Measurements from ENCODE around the gene NUDT19. TPM values are rescaled to one million over a fixed set of nuclear protein-coding genes. Genes with fewer than 3 reads are reported as not detected.

The NUDT19 gene
- total RNA-seq, 1 experiment from 2014 or later, result 22.1 TPM

- ChIA-PET RAD21 (ENCODE audit: low non-redundant PET in 1 of 2, low total read pairs in 2 of 2, uncharacterized antibody in 2 of 2, unreplicated experiment in 2 of 2) (no interaction called here), POLR2A (no interaction called here), CTCF (no interaction called here)
- no peak overlapping the region for H2AFZ ChIP-seq (ENCODE audit: low read depth, low read length, poor library complexity, severe bottlenecking)
- no peak overlapping the region for H3K4me2 ChIP-seq (ENCODE audit: low read length)
- DNase-seq (ENCODE audit: low read depth, low spot score), result no peak
- BruUV-seq (replicated peaks), result no TSS peak
- no peak overlapping the region for H3K27ac ChIP-seq (ENCODE audit: low read depth, low read length)
- no peak overlapping the region for H3K4me3 ChIP-seq (replicated peaks in 1 of 2; ENCODE audit: low read depth in 1 of 2, low read length in 2 of 2)
- intact Hi-C loops (cut with micrococcal nuclease), result no loop called here
- no peak overlapping the region for H3K9ac ChIP-seq (ENCODE audit: low read length)
- no peaks in the 10 kb centered on the region for H3K36me3 ChIP-seq (ENCODE audit: control insufficient read depth in 1 of 2, insufficient read depth in 2 of 2, low read length in 2 of 2)
- TF ChIP-seq CEBPB (IDR thresholded peaks at IDR 0.05; ENCODE audit: low read depth) (no peak), ZFX (IDR thresholded peaks at IDR 0.05) (no peak), SP1 (IDR thresholded peaks at IDR 0.05; ENCODE audit: low read depth) (no peak), RAD21 (IDR thresholded peaks at IDR 0.05; ENCODE audit: low read depth) (no peak), EGR1 (IDR thresholded peaks at IDR 0.05; ENCODE audit: low read depth) (no peak), CBX3 (IDR thresholded peaks at IDR 0.05; ENCODE audit: low read depth) (no peak), TCF7L2 (IDR thresholded peaks at IDR 0.05; ENCODE audit: borderline replicate concordance, extremely low read depth, insufficient read depth, insufficient read length) (no peak), ZBTB33 (IDR thresholded peaks at IDR 0.05; ENCODE audit: extremely low read depth, insufficient replicate concordance, low read length) (no peak), SIN3A (IDR thresholded peaks at IDR 0.05; ENCODE audit: low read depth) (no peak), EZH2phosphoT487 (IDR thresholded peaks at IDR 0.05; ENCODE audit: borderline replicate concordance) (no peak), JUND (IDR thresholded peaks at IDR 0.05) (no peak), FOSL1 (IDR thresholded peaks at IDR 0.05; ENCODE audit: low read depth) (no peak), SRF (IDR thresholded peaks at IDR 0.05; ENCODE audit: low read depth) (no peak), EZH2 (IDR thresholded peaks at IDR 0.05) (no peak), MAX (IDR thresholded peaks at IDR 0.05) (no peak), POLR2A (IDR thresholded peaks at IDR 0.05; ENCODE audit: borderline replicate concordance, extremely low read depth, insufficient read depth, insufficient read length) (no peak)
- TF ChIP-seq, protein P1, sequence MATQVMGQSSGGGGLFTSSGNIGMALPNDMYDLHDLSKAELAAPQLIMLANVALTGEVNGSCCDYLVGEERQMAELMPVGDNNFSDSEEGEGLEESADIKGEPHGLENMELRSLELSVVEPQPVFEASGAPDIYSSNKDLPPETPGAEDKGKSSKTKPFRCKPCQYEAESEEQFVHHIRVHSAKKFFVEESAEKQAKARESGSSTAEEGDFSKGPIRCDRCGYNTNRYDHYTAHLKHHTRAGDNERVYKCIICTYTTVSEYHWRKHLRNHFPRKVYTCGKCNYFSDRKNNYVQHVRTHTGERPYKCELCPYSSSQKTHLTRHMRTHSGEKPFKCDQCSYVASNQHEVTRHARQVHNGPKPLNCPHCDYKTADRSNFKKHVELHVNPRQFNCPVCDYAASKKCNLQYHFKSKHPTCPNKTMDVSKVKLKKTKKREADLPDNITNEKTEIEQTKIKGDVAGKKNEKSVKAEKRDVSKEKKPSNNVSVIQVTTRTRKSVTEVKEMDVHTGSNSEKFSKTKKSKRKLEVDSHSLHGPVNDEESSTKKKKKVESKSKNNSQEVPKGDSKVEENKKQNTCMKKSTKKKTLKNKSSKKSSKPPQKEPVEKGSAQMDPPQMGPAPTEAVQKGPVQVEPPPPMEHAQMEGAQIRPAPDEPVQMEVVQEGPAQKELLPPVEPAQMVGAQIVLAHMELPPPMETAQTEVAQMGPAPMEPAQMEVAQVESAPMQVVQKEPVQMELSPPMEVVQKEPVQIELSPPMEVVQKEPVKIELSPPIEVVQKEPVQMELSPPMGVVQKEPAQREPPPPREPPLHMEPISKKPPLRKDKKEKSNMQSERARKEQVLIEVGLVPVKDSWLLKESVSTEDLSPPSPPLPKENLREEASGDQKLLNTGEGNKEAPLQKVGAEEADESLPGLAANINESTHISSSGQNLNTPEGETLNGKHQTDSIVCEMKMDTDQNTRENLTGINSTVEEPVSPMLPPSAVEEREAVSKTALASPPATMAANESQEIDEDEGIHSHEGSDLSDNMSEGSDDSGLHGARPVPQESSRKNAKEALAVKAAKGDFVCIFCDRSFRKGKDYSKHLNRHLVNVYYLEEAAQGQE (IDR thresholded peaks at IDR 0.05; ENCODE audit: low read depth), result no peak
- TF ChIP-seq, protein P2, sequence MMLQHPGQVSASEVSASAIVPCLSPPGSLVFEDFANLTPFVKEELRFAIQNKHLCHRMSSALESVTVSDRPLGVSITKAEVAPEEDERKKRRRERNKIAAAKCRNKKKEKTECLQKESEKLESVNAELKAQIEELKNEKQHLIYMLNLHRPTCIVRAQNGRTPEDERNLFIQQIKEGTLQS (IDR thresholded peaks at IDR 0.05), result no peak
- no peaks in the 10 kb centered on the region for H3K9me2 ChIP-seq (ENCODE audit: insufficient read depth)
- ATAC-seq, result no peak
- no peaks in the 10 kb centered on the region for H4K20me1 ChIP-seq (ENCODE audit: insufficient read depth)
- 0 out of 2 replicates have a peak, but pooled peaks cover 4% of the 10 kb centered on the region for H3K27me3 ChIP-seq (ENCODE audit: insufficient read depth, low read length)
- no peaks in the 10 kb centered on the region for H3K79me2 ChIP-seq (ENCODE audit: insufficient read depth, low read length)
- H3K4me1 ChIP-seq (ENCODE audit: control insufficient read depth in 1 of 2, insufficient read depth in 2 of 2, low read length in 2 of 2), result peaks cover 0 to 5% of the 10 kb centered on the region in 2 experiments; a peak in 2 of 4 replicates
- no peaks in the 10 kb centered on the region for H3K9me3 ChIP-seq (ENCODE audit: control insufficient read depth in 1 of 2, insufficient read depth in 1 of 2, low read depth in 1 of 2, low read length in 2 of 2)
Observed at GRCh38 chr19:32744555-32745325, 53.1 kb downstream of the NUDT19 start.
